ENCODE data around the gene NFAT5. TPM values are rescaled to one million over a fixed set of nuclear protein-coding genes. Genes with fewer than 3 reads are reported as not detected.

The NFAT5 gene
- total and polyA plus RNA-seq, 2 donors from 2014 or later = 1.9 to 83.7 TPM

- no peak for FAIRE-seq
- Histone ChIP-seq H3K4me3 (ENCODE audit: low read length in 3 of 3) (no peak overlapping the region), H3K9ac (ENCODE audit: low read length in 3 of 3) (no peak overlapping the region), H3K27me3 (ENCODE audit: control insufficient read depth, insufficient read depth, low read length) (no peaks in the 10 kb centered on the region), H3K9me3 (ENCODE audit: control insufficient read depth in 2 of 3, insufficient read depth in 1 of 3, low read length in 3 of 3) (no peaks in the 10 kb centered on the region), H3K27ac (ENCODE audit: low read depth in 2 of 2, low read length in 2 of 2) (no peak overlapping the region), H3K36me3 (ENCODE audit: control insufficient read depth in 2 of 3, insufficient read depth in 3 of 3, low read length in 3 of 3) (peaks cover 0 to 5% (median 0%) of the 10 kb centered on the region in 3 donors), H3K4me1 (ENCODE audit: control insufficient read depth in 2 of 3, insufficient read depth in 2 of 3, low read depth in 1 of 3, low read length in 3 of 3) (peaks cover 0 to 8% (median 3%) of the 10 kb centered on the region in 3 donors)
- no peak for TF ChIP-seq CTCF (IDR thresholded peaks at IDR 0.05; ENCODE audit: borderline replicate concordance, extremely low read depth, insufficient read depth)
- no peak for DNase-seq
- intact Hi-C loops (cut with DNase I) = no loop called here
Measured at GRCh38 chr16:69720822-69721430, 155.2 kb downstream of the NFAT5 start.

GRCh38 chr16:69721441-69721957 lies 155.7 kb downstream of the NFAT5 start:
- FAIRE-seq (no peak), DNase-seq (no peak)
- H3K9ac ChIP-seq (ENCODE audit: low read length in 3 of 3) = no peak overlapping the region
- no peak for TF ChIP-seq CTCF (IDR thresholded peaks at IDR 0.05; ENCODE audit: borderline replicate concordance, extremely low read depth, insufficient read depth)
- no peak overlapping the region for H3K4me3 ChIP-seq (ENCODE audit: low read length in 3 of 3)
- peaks cover 0 to 5% (median 0%) of the 10 kb centered on the region in 3 donors for H3K36me3 ChIP-seq (ENCODE audit: control insufficient read depth in 2 of 3, insufficient read depth in 3 of 3, low read length in 3 of 3)
- intact Hi-C loops (cut with DNase I) = no loop called here
- no peaks in the 10 kb centered on the region for H3K9me3 ChIP-seq (ENCODE audit: control insufficient read depth in 2 of 3, insufficient read depth in 1 of 3, low read length in 3 of 3)
- H3K4me1 ChIP-seq (ENCODE audit: control insufficient read depth in 2 of 3, insufficient read depth in 2 of 3, low read depth in 1 of 3, low read length in 3 of 3) = peaks cover 0 to 11% (median 5%) of the 10 kb centered on the region in 3 donors
- no peak overlapping the region for H3K27ac ChIP-seq (ENCODE audit: low read depth in 2 of 2, low read length in 2 of 2)
- no peaks in the 10 kb centered on the region for H3K27me3 ChIP-seq (ENCODE audit: control insufficient read depth, insufficient read depth, low read length)

GRCh38 chr16:69724414-69724873 lies 158.7 kb downstream of the NFAT5 start:
- FAIRE-seq (no peak), DNase-seq (no peak)
- Histone ChIP-seq H3K9ac (ENCODE audit: low read length in 3 of 3) (peak overlapping the region in 1 of 3 donors; percentile 55), H3K4me1 (ENCODE audit: control insufficient read depth in 2 of 3, insufficient read depth in 2 of 3, low read depth in 1 of 3, low read length in 3 of 3) (peaks cover 0 to 19% (median 12%) of the 10 kb centered on the region in 3 donors), H3K36me3 (ENCODE audit: control insufficient read depth in 2 of 3, insufficient read depth in 3 of 3, low read length in 3 of 3) (no peaks in the 10 kb centered on the region), H3K4me3 (ENCODE audit: low read length in 3 of 3) (no peak overlapping the region), H3K27me3 (ENCODE audit: control insufficient read depth, insufficient read depth, low read length) (no peaks in the 10 kb centered on the region), H3K9me3 (ENCODE audit: control insufficient read depth in 2 of 3, insufficient read depth in 1 of 3, low read length in 3 of 3) (no peaks in the 10 kb centered on the region), H3K27ac (ENCODE audit: low read depth in 2 of 2, low read length in 2 of 2) (no peak overlapping the region)
- intact Hi-C loops (cut with DNase I) = no loop called here
- no peak for TF ChIP-seq CTCF (IDR thresholded peaks at IDR 0.05; ENCODE audit: borderline replicate concordance, extremely low read depth, insufficient read depth)

All from kidney (tissue), 14 donors.